GM13976 (cell line): ENCODE results near the gene EXOC1L.

ENCODE experiments used
- DNase-seq: peaks from one replicate; pipeline ENCODE4 v3.0.0; 2012; ENCODE audit warnings: low spot score
- in situ Hi-C: fragments of 300-500 bp; cut with MboI; formaldehyde crosslinking; loops from one replicate; pipeline ENCODE4 v1.12.0; 2022; ENCODE audit warnings: low sequenced_read_pairs, mixed read lengths, inconsistent platforms; ENCODE audit not compliant: unreplicated experiment
- TF ChIP-seq, protein P1 (sequence below): IDR thresholded peaks from 2 replicates; pipeline ENCODE4 v1.5.1; 2012; ENCODE audit warnings: borderline replicate concordance, mild to moderate bottlenecking; ENCODE audit not compliant: insufficient read depth; ENCODE audit errors: extremely low read depth, missing control alignments, control extremely low read depth

The EXOC1L gene

DNA sequence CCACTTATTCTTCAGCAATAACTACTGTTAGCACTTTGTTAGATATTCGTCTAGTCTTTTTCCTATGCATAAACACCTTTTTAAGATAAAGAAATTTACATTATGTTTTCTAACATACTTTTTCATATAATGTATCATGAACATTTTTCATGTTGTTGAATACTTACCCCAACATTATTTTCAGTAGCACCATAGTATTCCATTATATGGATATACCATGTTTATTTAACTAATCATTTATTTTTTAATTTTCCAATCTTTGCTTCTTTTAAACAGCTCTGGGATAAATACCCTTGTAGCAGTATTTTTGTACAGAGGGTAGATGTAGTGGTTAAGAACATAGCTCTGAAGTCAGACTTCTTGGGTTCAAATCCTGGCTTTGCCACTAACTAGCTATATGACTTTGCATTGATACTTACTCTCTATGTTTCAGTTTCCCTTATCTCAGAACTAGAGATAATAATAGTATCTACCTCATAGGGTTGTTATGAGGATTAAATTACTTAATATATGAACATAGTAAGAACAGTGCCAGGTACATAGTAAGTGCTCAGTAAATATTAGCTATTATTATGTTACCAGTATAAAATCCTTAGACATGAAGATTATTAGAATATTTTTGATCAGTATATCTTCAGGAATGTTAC lies 45.1 kb downstream of the EXOC1L start:
- in situ Hi-C loops: no loop called here
- no peak for DNase-seq
- TF ChIP-seq, protein P1, sequence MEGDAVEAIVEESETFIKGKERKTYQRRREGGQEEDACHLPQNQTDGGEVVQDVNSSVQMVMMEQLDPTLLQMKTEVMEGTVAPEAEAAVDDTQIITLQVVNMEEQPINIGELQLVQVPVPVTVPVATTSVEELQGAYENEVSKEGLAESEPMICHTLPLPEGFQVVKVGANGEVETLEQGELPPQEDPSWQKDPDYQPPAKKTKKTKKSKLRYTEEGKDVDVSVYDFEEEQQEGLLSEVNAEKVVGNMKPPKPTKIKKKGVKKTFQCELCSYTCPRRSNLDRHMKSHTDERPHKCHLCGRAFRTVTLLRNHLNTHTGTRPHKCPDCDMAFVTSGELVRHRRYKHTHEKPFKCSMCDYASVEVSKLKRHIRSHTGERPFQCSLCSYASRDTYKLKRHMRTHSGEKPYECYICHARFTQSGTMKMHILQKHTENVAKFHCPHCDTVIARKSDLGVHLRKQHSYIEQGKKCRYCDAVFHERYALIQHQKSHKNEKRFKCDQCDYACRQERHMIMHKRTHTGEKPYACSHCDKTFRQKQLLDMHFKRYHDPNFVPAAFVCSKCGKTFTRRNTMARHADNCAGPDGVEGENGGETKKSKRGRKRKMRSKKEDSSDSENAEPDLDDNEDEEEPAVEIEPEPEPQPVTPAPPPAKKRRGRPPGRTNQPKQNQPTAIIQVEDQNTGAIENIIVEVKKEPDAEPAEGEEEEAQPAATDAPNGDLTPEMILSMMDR: no peak

DNA sequence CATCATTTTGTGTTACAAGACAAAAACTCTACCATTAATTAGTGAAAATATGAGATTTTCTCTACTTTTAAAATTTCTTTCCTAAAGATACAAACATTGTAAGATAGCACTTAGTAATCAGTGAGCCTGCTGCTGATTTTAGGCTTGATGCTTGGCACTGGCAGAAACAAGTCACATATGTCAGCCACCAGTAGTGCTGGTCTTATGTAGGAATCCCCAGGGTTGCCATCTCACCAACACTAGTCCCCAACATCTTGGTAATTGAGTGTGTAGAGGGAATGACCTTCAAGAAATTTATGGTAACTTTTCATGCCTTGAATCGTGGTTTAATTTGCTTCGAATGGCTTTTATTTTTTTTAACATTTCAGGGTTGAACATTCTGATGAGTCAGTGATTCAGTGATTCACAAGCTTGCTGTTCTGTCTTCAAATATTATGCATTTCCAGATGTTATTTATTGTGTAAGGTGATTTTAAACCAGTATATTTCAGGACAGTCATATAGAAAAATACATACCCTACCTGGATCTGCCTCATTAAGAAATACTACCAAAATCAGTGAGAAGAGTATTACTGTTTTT lies 45.7 kb downstream of the EXOC1L start:
- in situ Hi-C loops: no loop called here
- TF ChIP-seq, protein P1: no peak
- DNase-seq: no peak

DNA sequence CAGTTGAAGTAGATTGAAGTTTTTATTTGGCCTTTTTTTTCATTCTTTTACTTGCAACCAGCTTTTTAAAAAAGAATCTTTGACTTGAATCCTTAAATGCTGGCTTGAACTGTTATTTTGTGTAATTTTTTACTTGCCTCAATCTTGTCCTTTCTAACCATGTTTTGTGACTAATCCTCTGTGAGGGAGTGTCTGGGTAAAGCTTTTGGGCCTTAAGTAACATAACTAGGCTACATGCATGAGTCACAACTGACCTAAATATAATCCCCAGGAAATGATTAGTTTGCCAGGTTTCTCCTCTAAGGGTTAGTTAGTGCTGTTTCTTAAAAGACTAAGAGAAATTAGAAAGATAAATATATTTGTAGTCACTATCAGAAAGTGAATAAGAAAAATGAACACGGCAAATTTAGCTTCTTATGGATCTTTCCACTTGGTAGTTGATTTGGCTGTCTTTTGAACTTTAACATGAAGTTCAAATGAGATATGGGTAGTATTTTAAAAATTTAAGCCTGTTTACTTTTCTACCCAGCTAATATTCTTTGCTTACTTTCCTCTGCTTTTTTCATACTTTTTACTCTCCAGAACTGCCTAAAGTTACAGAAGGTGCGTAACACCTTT lies 46.8 kb downstream of the EXOC1L start:
- DNase-seq: peak; percentile 20
- TF ChIP-seq, protein P1: no peak
- in situ Hi-C loops: no loop called here

DNA sequence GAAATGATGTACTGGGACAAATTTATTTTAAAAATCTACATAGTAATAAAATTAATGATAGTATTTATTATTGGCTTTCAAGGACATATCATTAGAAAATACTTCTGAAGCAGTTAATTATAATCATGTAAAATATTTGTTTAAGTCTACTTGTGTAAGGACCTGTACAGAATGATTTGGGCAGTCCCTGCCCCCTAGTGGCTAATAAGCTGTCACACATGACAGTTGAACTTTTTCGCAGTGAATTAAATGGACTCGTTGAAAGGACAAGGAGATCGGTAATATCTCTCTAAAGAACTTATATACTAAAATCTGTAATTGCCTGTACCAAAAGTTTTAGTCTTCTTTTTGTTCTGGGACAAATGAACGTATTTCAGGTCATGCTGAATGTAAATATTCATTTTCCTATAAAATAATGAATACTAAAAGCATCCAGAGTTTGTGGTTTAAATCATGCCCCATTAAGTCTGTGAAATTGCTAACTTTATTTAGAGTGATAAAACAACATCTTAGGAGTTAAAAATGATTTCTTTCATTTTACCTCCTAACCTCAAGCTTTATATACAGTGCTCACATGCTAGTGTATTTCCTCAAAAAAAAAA lies 47.5 kb downstream of the EXOC1L start:
- in situ Hi-C loops: no loop called here
- TF ChIP-seq, protein P1: peak; percentile 73
- peak; percentile 38 for DNase-seq

DNA sequence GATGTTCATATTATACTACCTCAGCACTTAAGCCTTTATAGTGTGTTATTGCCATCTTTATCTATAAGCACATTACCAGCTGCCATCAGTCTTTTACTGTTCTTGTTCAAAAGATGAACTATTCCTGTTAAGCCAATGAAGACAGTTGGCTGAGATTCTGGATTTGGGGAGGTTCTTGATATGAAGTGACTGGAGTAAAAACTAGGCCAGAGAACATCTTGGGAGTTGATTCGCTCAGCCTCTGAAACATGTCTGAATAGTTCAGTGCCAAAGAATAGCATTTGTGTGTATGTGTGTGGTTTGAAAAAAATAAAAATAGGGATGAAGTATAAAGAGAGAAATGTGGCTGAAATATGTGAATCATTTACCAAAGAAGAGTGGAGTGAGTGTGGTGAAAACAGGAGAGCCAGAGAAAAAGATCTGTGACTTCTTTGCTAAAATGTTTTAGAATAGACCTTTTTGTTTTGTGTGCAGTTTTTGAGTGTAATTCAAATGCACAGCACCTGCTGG lies 49.0 kb downstream of the EXOC1L start:
- no peak for DNase-seq
- in situ Hi-C loops: no loop called here
- TF ChIP-seq, protein P1: no peak

DNA sequence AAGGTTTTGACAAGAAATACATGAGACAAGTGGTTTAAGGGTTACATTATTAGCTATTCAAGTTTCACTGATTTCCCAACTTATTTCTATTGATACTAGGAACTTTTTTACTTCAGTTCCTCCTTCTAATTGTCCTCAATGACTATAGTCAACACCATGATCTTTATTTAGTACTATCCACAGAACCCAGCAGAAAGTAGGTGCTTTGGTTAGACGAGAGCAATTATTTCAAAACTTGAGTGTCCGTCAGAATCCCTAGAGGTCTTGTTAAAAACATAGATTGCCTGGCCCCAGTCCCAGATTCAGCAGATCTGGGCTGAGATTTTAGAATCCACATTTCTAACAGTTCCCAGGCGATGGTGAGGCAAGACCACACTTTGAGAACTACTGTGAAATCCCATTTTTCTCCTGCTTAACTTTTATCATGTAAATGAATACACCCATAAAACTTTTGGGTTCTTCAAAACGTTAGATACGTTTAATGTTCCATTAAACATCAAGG lies 51.8 kb downstream of the EXOC1L start:
- TF ChIP-seq, protein P1: no peak
- DNase-seq: no peak
- in situ Hi-C loops: no loop called here
